Measurements from ENCODE around the gene GCH1.

GCH1 gene

DNA sequence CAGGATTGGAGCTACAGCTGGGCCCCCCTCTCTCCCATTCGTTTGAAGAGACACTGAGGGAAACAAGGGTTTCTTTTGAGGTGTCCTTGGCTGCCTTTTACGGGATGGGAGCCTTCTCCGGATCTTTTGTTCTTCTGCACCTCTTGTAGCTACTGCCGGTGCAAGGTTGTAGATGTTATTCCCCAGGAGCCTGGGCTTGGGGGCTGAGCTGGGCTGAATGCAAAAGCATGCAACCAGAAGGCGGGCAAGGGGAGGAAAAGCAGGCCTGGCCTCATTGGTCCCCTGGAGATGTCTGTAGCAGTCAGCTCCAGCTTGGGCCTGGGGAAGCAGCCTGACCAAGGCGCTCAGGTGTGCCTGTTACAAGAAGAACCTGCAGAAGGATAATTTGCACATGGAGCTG, 110.3 kb downstream of the GCH1 start:
- DNase-seq, result no peak

Data from activated effector memory CD4-positive, alpha-beta T cell treated with Interleukin-2 at 50 U/mL for 16 hours (primary cell).